DOHH2 (cell line): ENCODE data around the gene MCU.
"Not testable (repeated sequence)": the region's sequence is repeated elsewhere in the genome, so short reads cannot be mapped to it uniquely, and the experiment has no call there.

Experiments
- H3F3A ChIP-seq: fragments of 200-600 bp; sonication (generic), shearing (Covaris generic); 2 replicates; pipeline ENCODE4 v1.6.0; 2016; ENCODE audit warnings: antibody characterized with exemption, mild to moderate bottlenecking; ENCODE audit not compliant: control insufficient read depth, insufficient read depth
- H3K27ac ChIP-seq: fragments of 200-600 bp; sonication (generic); 2 replicates; pipeline ENCODE4 v1.5.1; 2014; ENCODE audit warnings: low read depth, mild to moderate bottlenecking, low read length, moderate library complexity
- H3K27me3 ChIP-seq: fragments of 200-600 bp; sonication (generic); 2 replicates; pipeline ENCODE4 v1.6.1; 2014; ENCODE audit warnings: mild to moderate bottlenecking, low read length, mixed read lengths; ENCODE audit not compliant: control insufficient read depth
- H3K36me3 ChIP-seq: fragments of 200-600 bp; sonication (generic); 2 replicates; pipeline ENCODE4 v1.6.1; 2014; ENCODE audit warnings: mild to moderate bottlenecking, low read length, moderate library complexity, mixed read lengths; ENCODE audit not compliant: control insufficient read depth
- H3K4me1 ChIP-seq: fragments of 200-600 bp; sonication (generic); 2 replicates; pipeline ENCODE4 v1.6.1; 2014; ENCODE audit warnings: mild to moderate bottlenecking, low read length, mixed read lengths; ENCODE audit not compliant: control insufficient read depth
- H3K4me2 ChIP-seq: fragments of 200-600 bp; sonication (generic); 2 replicates; pipeline ENCODE4 v1.6.0; 2014; ENCODE audit warnings: mild to moderate bottlenecking, low read length, moderate library complexity
- H3K4me3 ChIP-seq: fragments of 200-600 bp; sonication (generic); 2 replicates; pipeline ENCODE4 v1.5.1; 2014; ENCODE audit warnings: mild to moderate bottlenecking, low read length, mixed read lengths
- H3K79me2 ChIP-seq: fragments of 200-600 bp; sonication (generic); 2 replicates; pipeline ENCODE4 v1.6.1; 2014; ENCODE audit warnings: mild to moderate bottlenecking, low read length, mixed read lengths; ENCODE audit not compliant: control insufficient read depth
- H3K9me2 ChIP-seq: fragments of 200-600 bp; sonication (generic); replicated peaks from 2 replicates; pipeline ENCODE4 v1.6.1; 2014; ENCODE audit warnings: mild to moderate bottlenecking, low read length, mixed read lengths; ENCODE audit not compliant: control insufficient read depth
- H3K9me3 ChIP-seq: fragments of 200-600 bp; sonication (generic); 2 replicates; pipeline ENCODE4 v1.6.1; 2014; ENCODE audit warnings: antibody characterized with exemption, low read length, mixed read lengths; ENCODE audit not compliant: control insufficient read depth, insufficient read depth
- H4K20me1 ChIP-seq: fragments of 200-600 bp; sonication (generic); 2 replicates; pipeline ENCODE4 v1.6.0; 2014; ENCODE audit warnings: low read depth, mild to moderate bottlenecking, antibody characterized with exemption, low read length, moderate library complexity; ENCODE audit not compliant: control insufficient read depth, insufficient read depth
- EZH2phosphoT487 ChIP-seq: fragments of 200-600 bp; sonication (generic); IDR thresholded peaks from 2 replicates; pipeline ENCODE4 v1.6.1; 2017; ENCODE audit warnings: borderline replicate concordance, mild to moderate bottlenecking, antibody characterized with exemption, low read length, moderate library complexity, mixed read lengths
- TF ChIP-seq, protein P1 (sequence below): fragments of 200-600 bp; sonication (generic); IDR thresholded peaks from one replicate; pipeline ENCODE4 v1.5.1; 2014; ENCODE audit warnings: antibody characterized with exemption, mild to moderate bottlenecking, low read depth, low read length; ENCODE audit not compliant: poor library complexity, severe bottlenecking

MCU gene

DNA sequence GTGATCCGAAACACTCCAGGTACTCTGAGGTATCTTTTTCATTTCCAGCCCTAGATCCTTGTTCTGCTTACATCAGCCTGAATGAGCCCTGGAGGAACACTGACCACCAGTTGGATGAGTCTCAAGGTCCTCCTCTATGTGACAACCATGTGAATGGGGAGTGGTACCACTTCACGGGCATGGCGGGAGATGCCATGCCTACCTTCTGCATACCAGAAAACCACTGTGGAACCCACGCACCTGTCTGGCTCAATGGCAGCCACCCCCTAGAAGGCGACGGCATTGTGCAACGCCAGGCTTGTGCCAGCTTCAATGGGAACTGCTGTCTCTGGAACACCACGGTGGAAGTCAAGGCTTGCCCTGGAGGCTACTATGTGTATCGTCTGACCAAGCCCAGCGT lies 206.7 kb downstream of the MCU start:
- H3K9me2 ChIP-seq, result no peaks in the 10 kb centered on the region
- H3K79me2 ChIP-seq, result no peaks in the 10 kb centered on the region
- H3K4me1 ChIP-seq, result no peaks in the 10 kb centered on the region
- H3K36me3 ChIP-seq, result no peaks in the 10 kb centered on the region
- H4K20me1 ChIP-seq, result no peaks in the 10 kb centered on the region
- no peak overlapping the region for H3K4me3 ChIP-seq
- TF ChIP-seq, protein P1, sequence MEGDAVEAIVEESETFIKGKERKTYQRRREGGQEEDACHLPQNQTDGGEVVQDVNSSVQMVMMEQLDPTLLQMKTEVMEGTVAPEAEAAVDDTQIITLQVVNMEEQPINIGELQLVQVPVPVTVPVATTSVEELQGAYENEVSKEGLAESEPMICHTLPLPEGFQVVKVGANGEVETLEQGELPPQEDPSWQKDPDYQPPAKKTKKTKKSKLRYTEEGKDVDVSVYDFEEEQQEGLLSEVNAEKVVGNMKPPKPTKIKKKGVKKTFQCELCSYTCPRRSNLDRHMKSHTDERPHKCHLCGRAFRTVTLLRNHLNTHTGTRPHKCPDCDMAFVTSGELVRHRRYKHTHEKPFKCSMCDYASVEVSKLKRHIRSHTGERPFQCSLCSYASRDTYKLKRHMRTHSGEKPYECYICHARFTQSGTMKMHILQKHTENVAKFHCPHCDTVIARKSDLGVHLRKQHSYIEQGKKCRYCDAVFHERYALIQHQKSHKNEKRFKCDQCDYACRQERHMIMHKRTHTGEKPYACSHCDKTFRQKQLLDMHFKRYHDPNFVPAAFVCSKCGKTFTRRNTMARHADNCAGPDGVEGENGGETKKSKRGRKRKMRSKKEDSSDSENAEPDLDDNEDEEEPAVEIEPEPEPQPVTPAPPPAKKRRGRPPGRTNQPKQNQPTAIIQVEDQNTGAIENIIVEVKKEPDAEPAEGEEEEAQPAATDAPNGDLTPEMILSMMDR, result no peak
- no peak for TF ChIP-seq EZH2phosphoT487
- H3K27me3 ChIP-seq, result peaks cover 7% of the 10 kb centered on the region
- no peak overlapping the region for H3K4me2 ChIP-seq
- H3K27ac ChIP-seq, result no peak overlapping the region
- no peaks in the 10 kb centered on the region for H3F3A ChIP-seq
- no peaks in the 10 kb centered on the region for H3K9me3 ChIP-seq

DNA sequence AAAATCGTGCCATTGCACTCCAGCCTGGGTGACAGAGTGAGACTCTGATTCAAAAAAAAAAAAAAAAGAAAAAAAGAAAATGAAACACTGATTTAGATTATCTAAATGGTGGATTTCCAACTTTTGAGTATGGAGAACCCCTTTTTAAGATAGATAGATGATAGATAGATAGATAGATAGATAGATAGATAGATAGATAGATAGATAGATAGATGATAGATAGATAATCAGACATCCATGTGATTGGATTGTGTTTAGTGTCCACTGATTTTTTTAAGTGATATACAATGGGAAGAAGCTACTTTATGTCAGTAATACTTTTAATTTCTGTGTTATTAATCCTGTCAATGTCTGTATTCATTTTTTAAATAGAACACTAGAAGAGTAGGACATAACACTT lies 207.6 kb downstream of the MCU start:
- H3K9me3 ChIP-seq, result no peaks in the 10 kb centered on the region
- H3K79me2 ChIP-seq, result no peaks in the 10 kb centered on the region
- H3K4me2 ChIP-seq, result no peak overlapping the region
- TF ChIP-seq, protein P1, result no peak
- TF ChIP-seq EZH2phosphoT487, result no peak
- no peak overlapping the region for H3K4me3 ChIP-seq
- no peaks in the 10 kb centered on the region for H3K9me2 ChIP-seq
- no peaks in the 10 kb centered on the region for H3K4me1 ChIP-seq
- no peaks in the 10 kb centered on the region for H4K20me1 ChIP-seq
- peaks cover under 1% of the 10 kb centered on the region; the same call in 1 of the 2 replicates for H3K27me3 ChIP-seq
- no peaks in the 10 kb centered on the region for H3K36me3 ChIP-seq
- H3F3A ChIP-seq, result no peaks in the 10 kb centered on the region
- no peak overlapping the region for H3K27ac ChIP-seq

DNA sequence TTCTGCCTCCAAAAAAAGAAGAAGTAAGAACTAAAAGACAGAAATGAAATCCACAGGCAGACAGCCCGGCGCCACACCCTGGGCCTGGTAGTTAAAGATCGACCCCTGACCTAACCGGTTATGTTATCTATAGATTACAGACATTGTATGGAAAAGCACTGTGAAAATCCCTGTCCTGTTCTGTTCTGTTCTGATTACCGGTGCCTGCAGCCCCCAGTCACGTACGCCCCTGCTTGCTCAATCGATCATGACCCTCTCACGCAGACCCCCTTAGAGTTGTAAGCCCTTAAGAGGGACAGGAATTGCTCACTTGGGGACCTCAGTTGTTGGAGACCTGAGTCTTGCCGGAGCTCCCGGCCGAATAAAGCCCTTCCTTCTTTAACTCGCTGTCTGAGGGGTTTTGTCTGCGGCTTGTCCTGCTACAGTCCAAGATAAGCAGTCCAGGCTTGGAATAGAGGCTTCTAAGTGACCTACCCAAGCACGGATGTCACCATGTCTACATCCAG lies 212.1 kb downstream of the MCU start:
- not testable (repeated sequence) for H3K27me3 ChIP-seq, H3K79me2 ChIP-seq, H3K4me2 ChIP-seq, H4K20me1 ChIP-seq, H3K4me1 ChIP-seq, H3K9me3 ChIP-seq, H3K4me3 ChIP-seq, H3F3A ChIP-seq, H3K9me2 ChIP-seq, H3K36me3 ChIP-seq, H3K27ac ChIP-seq

DNA sequence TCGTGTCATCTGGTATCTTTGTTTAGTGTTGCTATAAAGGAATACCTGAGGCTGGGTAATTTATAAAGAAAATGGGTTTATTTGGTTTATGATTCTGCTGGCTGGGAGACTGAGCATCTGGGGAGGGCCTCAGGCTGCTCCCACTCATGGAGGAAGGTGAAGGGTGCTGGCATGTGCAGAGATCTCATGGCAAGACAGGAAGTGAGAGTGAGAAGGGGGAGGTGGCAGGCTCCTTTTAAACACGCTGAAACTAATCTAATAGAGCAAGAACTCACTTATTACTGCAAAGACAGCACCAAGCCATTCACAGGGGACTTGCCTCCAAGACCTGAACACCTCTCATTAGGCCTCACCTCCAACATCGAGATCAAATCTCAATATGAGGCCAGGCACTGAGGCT lies 212.9 kb downstream of the MCU start:
- no peak overlapping the region for H3K4me2 ChIP-seq
- no peaks in the 10 kb centered on the region for H3K4me1 ChIP-seq
- no peak overlapping the region for H3K4me3 ChIP-seq
- TF ChIP-seq EZH2phosphoT487, result no peak
- TF ChIP-seq, protein P1, result no peak
- no peak overlapping the region for H3K27ac ChIP-seq
- H3K79me2 ChIP-seq, result no peaks in the 10 kb centered on the region
- H4K20me1 ChIP-seq, result no peaks in the 10 kb centered on the region
- H3K36me3 ChIP-seq, result no peaks in the 10 kb centered on the region
- no peaks in the 10 kb centered on the region for H3K27me3 ChIP-seq
- no peaks in the 10 kb centered on the region for H3K9me3 ChIP-seq
- H3K9me2 ChIP-seq, result no peaks in the 10 kb centered on the region
- H3F3A ChIP-seq, result no peaks in the 10 kb centered on the region
